ENCODE results near the gene DCBLD1. TPM values are rescaled to one million over a fixed set of nuclear protein-coding genes. Genes with fewer than 3 reads are reported as not detected.

DCBLD1 gene
- total and polyA plus RNA-seq, 3 donors from 2014 or later = 16.6 to 22.2 (median 16.7) TPM

GRCh38 chr6:117544716-117545115 is 62.2 kb downstream of the DCBLD1 start:
- DNase-seq = no peak
- intact Hi-C loops (cut with DNase I; ENCODE audit: low total_unique reads) = no loop called here
- TF ChIP-seq POLR2A (IDR thresholded peaks at IDR 0.05) (no peak), CTCF (IDR thresholded peaks at IDR 0.05) (no peak)

DNA sequence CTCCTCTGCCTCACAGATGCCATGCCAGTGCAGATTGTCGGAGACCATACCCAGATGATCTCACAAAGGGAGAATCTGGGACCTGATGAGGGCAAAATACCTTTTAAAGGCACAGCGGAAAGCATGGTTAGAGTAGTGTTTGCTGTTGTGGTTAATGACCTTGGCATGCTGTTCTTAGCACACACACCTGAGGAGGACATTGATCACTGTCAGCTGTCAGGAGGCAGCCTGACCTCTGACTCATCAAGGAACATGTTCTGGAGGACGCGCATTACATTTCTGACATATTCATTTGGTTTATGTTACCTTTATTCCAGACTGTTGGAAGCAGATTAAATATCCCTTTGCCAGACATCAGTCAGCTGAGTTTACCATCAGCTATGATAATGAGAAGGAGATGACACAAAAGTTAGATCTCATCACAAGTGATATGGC is 62.7 kb downstream of the DCBLD1 start:
- intact Hi-C loops (cut with DNase I; ENCODE audit: low total_unique reads) = no loop called here
- Histone ChIP-seq H3K36me3 (ENCODE audit: low read depth, missing control alignments) (no peaks in the 10 kb centered on the region), H3K4me1 (peaks cover 3% of the 10 kb centered on the region), H3K4me3 (no peak overlapping the region), H3K27me3 (no peaks in the 10 kb centered on the region), H3K9me3 (no peaks in the 10 kb centered on the region), H3K27ac (no peak overlapping the region)
- no peak for DNase-seq
- 94 to 98% methylated on average over 3 to 4 of the region's 4 CpGs for WGBS, 2 donors
- TF ChIP-seq POLR2A (IDR thresholded peaks at IDR 0.05) (no peak), CTCF (IDR thresholded peaks at IDR 0.05) (no peak)

More at GRCh38 chr6:117544716-117545115, 62.2 kb downstream of the DCBLD1 start:
- no peak overlapping the region for H3K27ac ChIP-seq
- no peaks in the 10 kb centered on the region for H3K9me3 ChIP-seq
- 76 to 77% methylated on average over 3 of the region's 3 CpGs for WGBS, 2 donors
- no peak overlapping the region for H3K4me3 ChIP-seq
- H3K36me3 ChIP-seq (ENCODE audit: low read depth, missing control alignments) = no peaks in the 10 kb centered on the region
- peaks cover 3% of the 10 kb centered on the region for H3K4me1 ChIP-seq
- no peaks in the 10 kb centered on the region for H3K27me3 ChIP-seq

GRCh38 chr6:117546674-117547073 is 64.2 kb downstream of the DCBLD1 start:
- Histone ChIP-seq H3K36me3 (ENCODE audit: low read depth, missing control alignments) (no peaks in the 10 kb centered on the region), H3K27me3 (no peaks in the 10 kb centered on the region), H3K4me1 (peaks cover 3% of the 10 kb centered on the region), H3K4me3 (no peak overlapping the region), H3K9me3 (no peaks in the 10 kb centered on the region), H3K27ac (no peak overlapping the region)
- TF ChIP-seq CTCF (IDR thresholded peaks at IDR 0.05) (no peak), POLR2A (IDR thresholded peaks at IDR 0.05) (no peak)
- 76 to 81% methylated on average over 5 of the region's 5 CpGs for WGBS, 2 donors
- intact Hi-C loops (cut with DNase I; ENCODE audit: low total_unique reads) = no loop called here
- no peak for DNase-seq

- TF ChIP-seq CTCF (IDR thresholded peaks at IDR 0.05) (no peak), POLR2A (IDR thresholded peaks at IDR 0.05) (no peak)
- no peaks in the 10 kb centered on the region for H3K27me3 ChIP-seq
- no peak overlapping the region for H3K27ac ChIP-seq
- 16 to 27% methylated on average over 18 to 36 of the region's 64 CpGs for WGBS, 2 donors
- no peaks in the 10 kb centered on the region for H3K36me3 ChIP-seq (ENCODE audit: low read depth, missing control alignments)
- peak; percentile 79 for DNase-seq
- peaks cover 3% of the 10 kb centered on the region for H3K4me1 ChIP-seq
- H3K4me3 ChIP-seq = peak overlapping the region; percentile 45 to 63
- intact Hi-C loops (cut with DNase I; ENCODE audit: low total_unique reads) = no loop called here
- H3K9me3 ChIP-seq = no peaks in the 10 kb centered on the region
These were observed 65.5 kb downstream of the DCBLD1 start for GRCh38 chr6:117547688-117548621.
